NAMALWA (cell line): ENCODE data around the gene ST3GAL4.
"Not testable (repeated sequence)": the region's sequence is repeated elsewhere in the genome, so short reads cannot be mapped to it uniquely, and the experiment has no call there.

Source experiments
- DNase-seq: peaks from one replicate; pipeline ENCODE4 v3.0.0-alpha.2; 2015; ENCODE audit warnings: low spot score

ST3GAL4 gene

GRCh38 chr11:126390272-126390867 is 34.9 kb downstream of the ST3GAL4 start:
- no peak for DNase-seq

- DNase-seq: no peak
These were observed 35.9 kb downstream of the ST3GAL4 start for GRCh38 chr11:126391286-126391954.

- DNase-seq: peak; percentile 16
These were observed 36.6 kb downstream of the ST3GAL4 start for GRCh38 chr11:126391970-126392632.

GRCh38 chr11:126392633-126393013 is 37.1 kb downstream of the ST3GAL4 start:
- no peak for DNase-seq

- DNase-seq: no peak
These were observed 37.7 kb downstream of the ST3GAL4 start for GRCh38 chr11:126393143-126393542.

- DNase-seq: no peak
These were observed 38.5 kb downstream of the ST3GAL4 start for GRCh38 chr11:126394036-126394435.

- not testable (repeated sequence) for DNase-seq
These were observed 39.2 kb downstream of the ST3GAL4 start for GRCh38 chr11:126394634-126395072.

GRCh38 chr11:126395784-126396183 is 40.3 kb downstream of the ST3GAL4 start:
- not testable (repeated sequence) for DNase-seq

GRCh38 chr11:126396266-126396665 is 40.8 kb downstream of the ST3GAL4 start:
- DNase-seq: not testable (repeated sequence)

GRCh38 chr11:126396965-126397364 is 41.5 kb downstream of the ST3GAL4 start:
- no peak for DNase-seq

GRCh38 chr11:126398296-126398695 is 42.8 kb downstream of the ST3GAL4 start:
- no peak for DNase-seq

GRCh38 chr11:126398721-126399120 is 43.2 kb downstream of the ST3GAL4 start:
- no peak for DNase-seq

GRCh38 chr11:126400019-126400418 is 44.5 kb downstream of the ST3GAL4 start:
- DNase-seq: no peak

- DNase-seq: no peak
These were observed 45.0 kb downstream of the ST3GAL4 start for GRCh38 chr11:126400479-126400878.

- DNase-seq: no peak
These were observed 47.6 kb downstream of the ST3GAL4 start for GRCh38 chr11:126403022-126403581.

- no peak for DNase-seq
These were observed 48.2 kb downstream of the ST3GAL4 start for GRCh38 chr11:126403658-126404057.

GRCh38 chr11:126404367-126404766 is 48.9 kb downstream of the ST3GAL4 start:
- no peak for DNase-seq

- DNase-seq: no peak
These were observed 49.9 kb downstream of the ST3GAL4 start for GRCh38 chr11:126405374-126405773.

GRCh38 chr11:126405906-126406305 is 50.4 kb downstream of the ST3GAL4 start:
- no peak for DNase-seq

- no peak for DNase-seq
These were observed 50.9 kb downstream of the ST3GAL4 start for GRCh38 chr11:126406368-126406767.

- no peak for DNase-seq
These were observed 51.6 kb downstream of the ST3GAL4 start for GRCh38 chr11:126407101-126407521.

- no peak for DNase-seq
These were observed 52.3 kb downstream of the ST3GAL4 start for GRCh38 chr11:126407682-126408288.
